Inflammatory macrophage (primary cell): ENCODE results near the gene NOL4L.
"Not testable (repeated sequence)": the region's sequence is repeated elsewhere in the genome, so short reads cannot be mapped to it uniquely, and the experiment has no call there.

Source experiments
- DNase-seq, 2 donors: peaks; one replicate each; pipeline ENCODE4 v3.0.0-alpha.2; 2020 to 2022

Gene NOL4L

GRCh38 chr20:32407131-32407750 lies 177.9 kb downstream of the NOL4L start:
- DNase-seq, result not testable (repeated sequence)

- no peak for DNase-seq
Measured at GRCh38 chr20:32406701-32407100, 178.4 kb downstream of the NOL4L start.

- DNase-seq, result no peak
Measured at GRCh38 chr20:32404017-32404416, 181.1 kb downstream of the NOL4L start.

GRCh38 chr20:32400476-32400875 lies 184.7 kb downstream of the NOL4L start:
- no peak for DNase-seq

- DNase-seq, result no peak
Measured at GRCh38 chr20:32397567-32398084, 187.5 kb downstream of the NOL4L start.

- DNase-seq, result no peak
Measured at GRCh38 chr20:32396646-32397160, 188.4 kb downstream of the NOL4L start.

- DNase-seq, result no peak
Measured at GRCh38 chr20:32395066-32395465, 190.1 kb downstream of the NOL4L start.
